HepG2 (cell line): Measurements from ENCODE around the gene IDNK. TPM values are rescaled to one million over a fixed set of nuclear protein-coding genes. Genes with fewer than 3 reads are reported as not detected.

Experiments used
- ATAC-seq: fragments of 200-7000 bp; cut with Tn5 transposase; 3 replicates; pipeline ENCODE4 v1.9.1; 2020; ENCODE audit warnings: mild to moderate bottlenecking, moderate library complexity
- Bru-seq: library from RNA; stranded (reverse); fragments of 400-500 nt; gene quantifications from one replicate; lab custom pipeline; 2021; lab: Mats Ljungman, UMichigan
- BruChase-seq, 2 experiments: library from RNA; stranded (reverse); fragments of 400-500 nt; gene quantifications; one replicate each; lab custom pipeline; 2021; lab: Mats Ljungman, UMichigan
- BruUV-seq: library from RNA; stranded (reverse); fragments of 400-500 nt; replicated peaks from 2 replicates; lab custom pipeline; 2021; lab: Mats Ljungman, UMichigan
- CTCF ChIA-PET: fragments of 300-600 bp; formaldehyde crosslinking; extraction: SDS; loops from one replicate; lab custom pipeline; 2021; ENCODE audit warnings: low total read pairs, inconsistent platforms, low intra/inter-chr PET ratio; lab: Yijun Ruan, JAX
- POLR2A ChIA-PET: fragments of 350-600 bp; sonication (Branson Sonifier 250); formaldehyde crosslinking; loops from one replicate; lab custom pipeline; 2020; ENCODE audit warnings: antibody characterized with exemption, inconsistent platforms; lab: Yijun Ruan, JAX
- DNase-seq: peaks from one replicate; pipeline ENCODE4 v3.0.0-alpha.2; 2015; ENCODE audit warnings: low spot score
- FAIRE-seq: peaks from 3 replicates; lab custom pipeline; 2011; peaks lifted over from hg19 to GRCh38; lab: Jason Lieb, UNC
- H2AFZ ChIP-seq: one replicate; pipeline ENCODE4 v1.6.1; 2011; ENCODE audit warnings: low read length, inconsistent platforms
- H3K27ac ChIP-seq: fragments of 300-600 bp; 3 replicates; pipeline ENCODE4 v1.8.0; 2011; ENCODE audit warnings: mixed run types, mild to moderate bottlenecking, mixed read lengths, low read length, inconsistent platforms; ENCODE audit not compliant: insufficient read depth; ENCODE audit errors: extremely low read length
- H3K27me3 ChIP-seq, 2 experiments: fragments of 200-600 bp in 1 of 2; 2 replicates in 1 of 2; 3 replicates in 1 of 2; pipeline versions ENCODE4 v1.6.0 to v1.8.0; 2011; ENCODE audit warnings: low read length in 2 of 2, mild to moderate bottlenecking in 2 of 2, moderate library complexity in 2 of 2, inconsistent platforms in 1 of 2; ENCODE audit not compliant: insufficient read depth in 2 of 2, control insufficient read depth in 1 of 2
- H3K36me3 ChIP-seq, 2 experiments: fragments of 200-600 bp in 1 of 2; replicated peaks in 1 of 2; 2 replicates in 1 of 2; 3 replicates in 1 of 2; pipeline versions ENCODE4 v1.5.1 to v1.8.0; 2011; ENCODE audit warnings: low read length in 2 of 2, inconsistent platforms in 1 of 2; ENCODE audit not compliant: insufficient read depth in 2 of 2, control insufficient read depth in 1 of 2
- H3K4me1 ChIP-seq: 2 replicates; pipeline ENCODE4 v1.5.1; 2012; ENCODE audit warnings: low read length, inconsistent platforms; ENCODE audit not compliant: insufficient read depth
- H3K4me2 ChIP-seq: 2 replicates; pipeline ENCODE4 v1.6.0; 2011; ENCODE audit warnings: low read depth, low read length, inconsistent platforms
- H3K4me3 ChIP-seq, 3 experiments: fragments of 200-600 bp in 1 of 3; sonication (generic), shearing (Covaris generic) in 1 of 3; replicated peaks in 1 of 3; 2 replicates each; pipeline ENCODE4 v1.5.1; 2011 to 2016; ENCODE audit warnings: low read length in 3 of 3, inconsistent platforms in 2 of 3, low read depth in 2 of 3, mild to moderate bottlenecking in 2 of 3, control low read depth in 1 of 3, mixed read lengths in 1 of 3; ENCODE audit not compliant: insufficient read depth in 1 of 3
- H3K79me2 ChIP-seq: one replicate; pipeline ENCODE4 v1.6.1; 2011; ENCODE audit warnings: low read length, inconsistent platforms; ENCODE audit not compliant: insufficient read depth
- H3K9ac ChIP-seq: 2 replicates; pipeline ENCODE4 v1.6.0; 2011; ENCODE audit warnings: mild to moderate bottlenecking, low read depth, low read length, inconsistent platforms; ENCODE audit not compliant: insufficient read depth
- H3K9me3 ChIP-seq: 2 replicates; pipeline ENCODE4 v1.5.1; 2012; ENCODE audit warnings: mild to moderate bottlenecking, low read length
- H4K20me1 ChIP-seq: 2 replicates; pipeline ENCODE4 v1.6.0; 2011; ENCODE audit warnings: inconsistent platforms, mild to moderate bottlenecking, low read length, moderate library complexity; ENCODE audit not compliant: insufficient read depth
- AGO2 ChIP-seq: fragments of 200-400 bp; formaldehyde crosslinking; optimal IDR thresholded peaks from 2 replicates; pipeline ENCODE3; 2017; ENCODE audit warnings: mild to moderate bottlenecking, low read depth, low read length, moderate library complexity
- ARNTL ChIP-seq: sonication (generic); formaldehyde crosslinking; IDR thresholded peaks from 2 replicates; pipeline ENCODE4 v1.4.0; 2020; ENCODE audit warnings: mild to moderate bottlenecking, missing genetic modification reagents
- BORCS8-MEF2B ChIP-seq: sonication (generic); formaldehyde crosslinking; IDR thresholded peaks from 2 replicates; pipeline ENCODE4 v1.8.0; 2022; ENCODE audit warnings: mild to moderate bottlenecking, missing genetic modification reagents
- ETV6 ChIP-seq: sonication (generic); formaldehyde crosslinking; conservative IDR thresholded peaks from 2 replicates; pipeline ENCODE4 v1.4.0; 2020; ENCODE audit warnings: missing genetic modification reagents
- PAXIP1 ChIP-seq: sonication (generic); formaldehyde crosslinking; conservative IDR thresholded peaks from 2 replicates; pipeline ENCODE4 v1.4.0; 2020; ENCODE audit warnings: mild to moderate bottlenecking, missing genetic modification reagents, moderate library complexity
- PLSCR1 ChIP-seq: sonication (generic); formaldehyde crosslinking; IDR thresholded peaks from 2 replicates; pipeline ENCODE4 v1.5.0; 2020; ENCODE audit warnings: missing genetic modification reagents, mild to moderate bottlenecking, borderline replicate concordance
- RFX5 ChIP-seq: IDR thresholded peaks from 2 replicates; pipeline ENCODE4 v1.6.1; 2011; ENCODE audit warnings: low read depth, low read length, improper control_type of control experiment
- SPEN ChIP-seq: sonication (generic); formaldehyde crosslinking; IDR thresholded peaks from 2 replicates; pipeline ENCODE4 v1.5.1; 2020; ENCODE audit warnings: low read depth, mild to moderate bottlenecking, missing genetic modification reagents
- ZFP82 ChIP-seq: sonication (generic); formaldehyde crosslinking; IDR thresholded peaks from 2 replicates; pipeline ENCODE4 v1.5.1; 2020; ENCODE audit warnings: mild to moderate bottlenecking, missing genetic modification reagents, borderline replicate concordance
- ZFX ChIP-seq: sonication (generic); formaldehyde crosslinking; IDR thresholded peaks from 2 replicates; pipeline ENCODE4 v1.4.0; 2020; ENCODE audit warnings: mild to moderate bottlenecking, low read depth, missing genetic modification reagents, moderate library complexity
- ZNF543 ChIP-seq: sonication (generic); formaldehyde crosslinking; IDR thresholded peaks from 2 replicates; pipeline ENCODE4 v1.4.0; 2020; ENCODE audit warnings: mild to moderate bottlenecking, missing genetic modification reagents
- ZNF788 ChIP-seq: sonication (generic); formaldehyde crosslinking; IDR thresholded peaks from 2 replicates; pipeline ENCODE4 v1.5.0; 2020; ENCODE audit warnings: mild to moderate bottlenecking, missing genetic modification reagents, borderline replicate concordance
- WGBS: methylation state at CpG from one replicate; pipeline ENCODE4 v1.1.6; 2017; ENCODE audit warnings: low lambda C conversion rate; 5-methylcytosine and 5-hydroxymethylcytosine counted together
- in situ Hi-C: cut with HindIII; loops from 2 replicates; pipeline ENCODE4 v1.10.0; 2017; ENCODE audit warnings: low pct_unique_long_range_greater_than_20kb; ENCODE audit not compliant: extremely low pct_ligation_motif_present
- intact Hi-C: fragments of 100-400 bp; cut with micrococcal nuclease; formaldehyde crosslinking; loops from one replicate; pipeline ENCODE4 v1.10.0; 2022; ENCODE audit not compliant: unreplicated experiment
- long read RNA-seq, 2 experiments: library from RNA in 1 of 2; library from polyadenylated mRNA in 1 of 2; stranded (forward) in 1 of 2; unstranded in 1 of 2; transcript quantifications; one replicate each; pipeline ENCODE4 v2.0.0, GENCODE V29; 2019 to 2022
- polyA minus RNA-seq, 3 experiments: library from RNA; depleted of rRNA, polyadenylated mRNA; stranded (reverse); fragments of >200 nt; gene quantifications; 2 replicates each; pipeline ENCODE4 v1.2.3, GENCODE V29; 2011; ENCODE audit warnings: low replicate concordance in 1 of 3
- polyA plus RNA-seq, 8 experiments: library from polyadenylated mRNA; depleted of rRNA in 3 of 8; stranded (reverse) in 7 of 8; unstranded in 1 of 8; fragments of >200 nt; fragmentation: Illumina TruSeq in 4 of 8; extraction: Trizol in 4 of 8; gene quantifications; 2 replicates each; pipeline versions ENCODE4 v1.2.1 to v1.2.3, GENCODE V29; 2011 to 2016; ENCODE audit warnings: low read depth in 4 of 8, missing spikeins in 1 of 8, mixed read lengths in 1 of 8; ENCODE audit not compliant: insufficient read depth in 1 of 8
- total RNA-seq, 5 experiments: library from RNA; depleted of rRNA; stranded (reverse); fragments of >200 nt; fragmentation: Illumina TruSeq; extraction: Trizol; gene quantifications; 2 replicates each; pipeline ENCODE4 v1.2.3, GENCODE V29; 2016; ENCODE audit warnings: low read depth in 1 of 5

The IDNK gene
- total RNA-seq (2016; rRNA removed; fragmentation: Illumina TruSeq; extraction: Trizol) (4.8 and 6.3 TPM in 2 replicates), polyA plus RNA-seq (2011; rRNA removed) (2.7 and 3.1 TPM in 2 replicates), polyA minus RNA-seq (2011; rRNA and poly(A)+ RNA removed; ENCODE audit: low replicate concordance) (0.90 and 2.6 TPM in 2 replicates), Bru-seq, nascent RNA (percentile 55 among the genes with signal in this experiment), BruChase-seq, experiment 1, labeled RNA remaining after a 6-hour chase (percentile 42 among the genes with signal in this experiment), BruChase-seq, experiment 2, labeled RNA remaining after a 2-hour chase (percentile 33 among the genes with signal in this experiment)
- 9.3 and 10.6 TPM in 2 replicates for total RNA-seq (2016; cell fraction: cytosol; rRNA removed; fragmentation: Illumina TruSeq; extraction: Trizol; ENCODE audit: low read depth)
- 4.5 and 4.6 TPM in 2 replicates for total RNA-seq (2016; cell fraction: insoluble cytoplasmic fraction; rRNA removed; fragmentation: Illumina TruSeq; extraction: Trizol)
- 9.1 and 12.0 TPM in 2 replicates for total RNA-seq (2016; cell fraction: membrane; rRNA removed; fragmentation: Illumina TruSeq; extraction: Trizol)
- 2.9 and 4.7 TPM in 2 replicates for total RNA-seq (2016; cell fraction: nucleus; rRNA removed; fragmentation: Illumina TruSeq; extraction: Trizol)
- polyA plus RNA-seq (2011; cell fraction: cytosol; rRNA removed), result 2.1 and 2.8 TPM in 2 replicates
- 2.7 and 3.4 TPM in 2 replicates for polyA plus RNA-seq (2011; cell fraction: nucleus; rRNA removed)
- 2.6 and 6.6 TPM in 2 replicates for polyA plus RNA-seq (2012)
- polyA plus RNA-seq (2016; cell fraction: cytosol; fragmentation: Illumina TruSeq; extraction: Trizol; ENCODE audit: low read depth), result 12.6 and 13.6 TPM in 2 replicates
- 3.8 and 4.8 TPM in 2 replicates for polyA plus RNA-seq (2016; cell fraction: insoluble cytoplasmic fraction; fragmentation: Illumina TruSeq; extraction: Trizol; ENCODE audit: low read depth)
- 8.6 and 10.0 TPM in 2 replicates for polyA plus RNA-seq (2016; cell fraction: membrane; fragmentation: Illumina TruSeq; extraction: Trizol; ENCODE audit: low read depth)
- 5.4 and 5.8 TPM in 2 replicates for polyA plus RNA-seq (2016; cell fraction: nucleus; fragmentation: Illumina TruSeq; extraction: Trizol; ENCODE audit: insufficient read depth, low read depth)
- 0.79 and 2.3 TPM in 2 replicates for polyA minus RNA-seq (2011; cell fraction: cytosol; rRNA and poly(A)+ RNA removed)
- polyA minus RNA-seq (2011; cell fraction: nucleus; rRNA and poly(A)+ RNA removed), result 1.7 and 2.5 TPM in 2 replicates
- long read RNA-seq, experiment 1, transcript IDNK-202 (5 exons, 692 nt), result major isoform, 10 of 17 reads
- long read RNA-seq, experiment 1, partial matches to known transcripts, result 1 of 17 reads
- long read RNA-seq, experiment 1, other reads (novel, unspliced or antisense), result 2 of 17 reads
- long read RNA-seq, experiment 2, partial matches to known transcripts, result 0 of 2 reads
- long read RNA-seq, experiment 2, other reads (novel, unspliced or antisense), result 0 of 2 reads

GRCh38 chr9:83622939-83623678 is at the start of gene IDNK:
IDNK (plus strand) TSS chr9:83623143; CDS start chr9:83623172, 29 bp downstream.
- Histone ChIP-seq H3K9me3 (no peaks in the 10 kb centered on the region), H3K27me3 (no peaks in the 10 kb centered on the region), H3K4me2 (peak within 1 kb of the TSS; percentile 88), H4K20me1 (no peaks in the 10 kb centered on the region), H3K36me3 (peaks cover 2 to 4% of the 10 kb centered on the region in 2 experiments; a peak in 2 of 5 replicates), H2AFZ (no peak within 1 kb of the TSS), H3K4me3 (peak within 1 kb of the TSS; percentile 73 to 94 (median 80)), H3K9ac (peak within 1 kb of the TSS; percentile 84), H3K27ac (peak within 1 kb of the TSS; percentile 97), H3K79me2 (peaks cover 10% of the 10 kb centered on the region), H3K4me1 (peaks cover 49% of the 10 kb centered on the region)
- TSS peak; percentile 83 for BruUV-seq
- 2% methylated on average over 22 of the region's 79 CpGs for WGBS
- ChIA-PET POLR2A (interaction anchor here (0.9 to 2.5 kb wide), 12 partner anchors 10 to 333 kb away, joined by 3 to 12 read pairs (median 5); partner anchors contain the start of gene UBQLN1), CTCF (interaction anchor here (4.2 kb wide), 1 partner anchor 25 kb away, joined by 51 read pairs; no protein-coding TSS in a partner anchor)
- in situ Hi-C loops, result no loop called here
- intact Hi-C loops, result loop anchor here (1.0 kb wide), 1 partner anchor 85 kb away; no protein-coding TSS in a partner anchor
- FAIRE-seq (no peak), ATAC-seq (peak; percentile 87), DNase-seq (peak; percentile 67)
- TF ChIP-seq AGO2 (peak; percentile 96), BORCS8-MEF2B (peak; percentile 75; the same call in 1 of the 2 replicates), ZNF543 (CRISPR knock-in tag) (no peak), PLSCR1 (CRISPR knock-in tag) (peak; percentile 62; the same call in 1 of the 2 replicates), ZNF788 (CRISPR knock-in tag) (peak; percentile 37; the same call in 1 of the 2 replicates), ZFX (CRISPR knock-in tag) (peak; percentile 97), ARNTL (no peak), ZFP82 (CRISPR knock-in tag) (peak; percentile 85; the same call in 1 of the 2 replicates), ETV6 (CRISPR knock-in tag) (peak; percentile 100), RFX5 (no peak), SPEN (CRISPR knock-in tag) (peak; percentile 85), PAXIP1 (CRISPR knock-in tag) (peak; percentile 10; the same call in 1 of the 2 replicates)
